Karpas-422 (cell line): ENCODE results near the gene CPSF4L. TPM values are rescaled to one million over a fixed set of nuclear protein-coding genes. Genes with fewer than 3 reads are reported as not detected.
A peak's percentile ranks its signal among the peaks of the same experiment; 100 is the strongest.

Experiments used
- DNase-seq: peaks from one replicate; pipeline ENCODE4 v3.0.0-alpha.2; 2015
- H2AFZ ChIP-seq: fragments of 200-600 bp; sonication (generic); 2 replicates; pipeline ENCODE4 v1.6.1; 2014; ENCODE audit warnings: antibody characterized with exemption, low read length, mixed read lengths
- H3K27ac ChIP-seq: fragments of 200-600 bp; sonication (generic); 2 replicates; pipeline ENCODE4 v1.5.1; 2014; ENCODE audit warnings: mild to moderate bottlenecking, low read length, moderate library complexity
- H3K27me3 ChIP-seq: fragments of 200-600 bp; sonication (generic); 2 replicates; pipeline ENCODE4 v1.6.1; 2014; ENCODE audit warnings: low read length, mixed read lengths
- H3K36me3 ChIP-seq: fragments of 200-600 bp; sonication (generic); 2 replicates; pipeline ENCODE4 v1.6.1; 2014; ENCODE audit warnings: low read length, mixed read lengths; ENCODE audit not compliant: insufficient read depth
- H3K4me1 ChIP-seq: fragments of 200-600 bp; sonication (generic); 2 replicates; pipeline ENCODE4 v1.6.1; 2014; ENCODE audit warnings: mild to moderate bottlenecking, low read length, mixed read lengths
- H3K4me2 ChIP-seq: fragments of 200-600 bp; sonication (generic); 2 replicates; pipeline ENCODE4 v1.6.1; 2014; ENCODE audit warnings: low read length, low read depth, mild to moderate bottlenecking; ENCODE audit not compliant: poor library complexity, severe bottlenecking
- H3K4me3 ChIP-seq: fragments of 200-600 bp; sonication (generic); 2 replicates; pipeline ENCODE4 v1.5.1; 2014; ENCODE audit warnings: mild to moderate bottlenecking, antibody characterized with exemption, low read length, mixed read lengths
- H3K79me2 ChIP-seq: fragments of 200-600 bp; sonication (generic); 2 replicates; pipeline ENCODE4 v1.6.1; 2014; ENCODE audit warnings: mild to moderate bottlenecking, low read length, mixed read lengths
- H3K9ac ChIP-seq: fragments of 200-600 bp; sonication (generic); 2 replicates; pipeline ENCODE4 v1.6.0; 2014; ENCODE audit warnings: low read length
- H3K9me2 ChIP-seq: fragments of 200-600 bp; sonication (generic), shearing (Covaris generic); replicated peaks from 2 replicates; pipeline ENCODE4 v1.6.0; 2014; ENCODE audit warnings: mild to moderate bottlenecking, low read length, moderate library complexity; ENCODE audit not compliant: insufficient read depth
- H3K9me3 ChIP-seq: fragments of 300-700, 200-600 bp; sonication (generic); 2 replicates; pipeline ENCODE4 v1.6.1; 2014; ENCODE audit warnings: low read length, mixed read lengths
- H4K20me1 ChIP-seq: fragments of 200-600 bp; sonication (generic); 2 replicates; pipeline ENCODE4 v1.6.1; 2014; ENCODE audit warnings: mild to moderate bottlenecking, antibody characterized with exemption, low read length, low read depth; ENCODE audit not compliant: insufficient read depth
- total RNA-seq: library from RNA; depleted of rRNA; stranded (reverse); fragments of >200 nt; shearing (Covaris generic); gene quantifications from 2 replicates; pipeline ENCODE4 v1.2.3, GENCODE V29; 2014; ENCODE audit warnings: low replicate concordance

Gene CPSF4L
- total RNA-seq, 1 experiment from 2014 or later: not detected

DNA sequence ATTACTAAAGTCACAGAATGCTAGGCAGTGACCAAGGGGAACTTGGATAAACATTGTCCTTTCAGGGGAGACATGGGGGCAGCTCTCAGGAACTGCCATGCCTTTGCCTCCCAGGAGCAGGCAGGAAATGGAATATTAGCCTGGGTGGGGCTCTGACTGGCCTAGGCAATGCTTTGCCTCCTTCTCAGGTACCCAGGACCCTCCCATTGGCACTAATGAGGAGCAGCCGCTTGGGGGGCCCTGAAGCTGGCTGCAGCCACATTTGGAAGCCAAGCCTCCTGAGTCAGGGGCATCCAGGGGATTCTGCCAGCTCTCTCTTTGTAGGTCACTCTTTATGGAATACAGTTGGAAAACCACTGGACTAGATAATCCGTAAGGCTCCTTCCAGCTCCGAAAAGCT lies 5.5 kb downstream of the CPSF4L start:
- Histone ChIP-seq H4K20me1 (no peaks in the 10 kb centered on the region), H3K79me2 (no peaks in the 10 kb centered on the region), H3K4me2 (no peak overlapping the region), H3K9me3 (no peaks in the 10 kb centered on the region), H3K27ac (no peak overlapping the region), H3K4me1 (no peaks in the 10 kb centered on the region), H3K9ac (no peak overlapping the region), H3K36me3 (no peaks in the 10 kb centered on the region), H3K27me3 (no peaks in the 10 kb centered on the region), H3K9me2 (no peaks in the 10 kb centered on the region), H3K4me3 (no peak overlapping the region), H2AFZ (no peak overlapping the region)
- DNase-seq: no peak

DNA sequence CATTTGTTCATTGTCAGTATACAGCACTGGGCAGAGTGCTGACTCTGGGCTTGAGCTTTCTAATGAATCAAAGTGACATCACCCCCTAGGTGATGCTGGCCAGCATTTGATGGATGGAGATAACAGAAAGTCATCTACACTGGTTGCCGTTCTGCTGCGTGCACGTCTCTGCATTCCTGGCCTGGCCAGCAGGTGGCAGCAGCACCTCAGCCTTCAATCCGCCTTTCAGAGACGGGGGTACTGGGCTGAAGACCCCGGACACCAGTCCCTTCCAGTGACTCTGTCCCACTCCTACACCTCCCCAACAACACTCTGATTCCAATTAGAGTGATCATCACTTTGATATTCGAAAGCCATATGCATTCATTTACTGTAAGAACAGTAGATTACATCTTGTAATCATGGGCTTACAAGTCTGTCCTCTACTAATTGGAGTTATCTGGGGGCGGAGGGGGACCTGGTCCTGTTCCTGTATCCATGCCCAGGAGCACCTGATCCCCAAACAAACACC lies 6.0 kb downstream of the CPSF4L start:
- no peak overlapping the region for H3K4me2 ChIP-seq

DNA sequence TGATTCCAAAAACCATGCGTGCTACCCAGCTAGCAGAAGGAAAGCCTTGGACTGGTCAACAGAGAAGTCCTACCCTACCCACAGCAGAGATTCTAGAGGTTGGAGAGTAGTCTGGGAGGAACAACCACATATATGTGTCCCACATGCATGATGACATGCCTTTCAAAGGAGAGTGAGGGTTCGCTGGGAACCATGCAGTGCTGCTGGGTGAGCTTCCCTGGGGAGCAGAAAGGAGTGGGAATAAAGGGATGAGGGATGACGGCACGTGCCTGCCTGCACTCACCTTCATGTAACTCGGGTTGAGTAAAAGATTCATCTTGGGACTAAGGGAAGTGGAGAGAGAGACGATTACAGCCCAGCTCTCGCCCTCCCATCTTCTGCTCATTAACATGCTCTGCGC lies 9.8 kb downstream of the CPSF4L start:
- Histone ChIP-seq H4K20me1 (peaks cover 5% of the 10 kb centered on the region; the same call in 1 of the 2 replicates), H3K9me3 (no peaks in the 10 kb centered on the region), H3K4me2 (no peak overlapping the region), H2AFZ (no peak overlapping the region), H3K79me2 (no peaks in the 10 kb centered on the region), H3K4me1 (peaks cover 13% of the 10 kb centered on the region), H3K27ac (no peak overlapping the region), H3K9ac (no peak overlapping the region), H3K36me3 (peaks cover 11% of the 10 kb centered on the region; the same call in 1 of the 2 replicates), H3K9me2 (no peaks in the 10 kb centered on the region), H3K27me3 (no peaks in the 10 kb centered on the region), H3K4me3 (no peak overlapping the region)
- no peak for DNase-seq

More for the DNA sequence above, 6.0 kb downstream of the CPSF4L start:
- Histone ChIP-seq H3K4me3 (no peak overlapping the region), H3K27me3 (no peaks in the 10 kb centered on the region), H3K9me2 (no peaks in the 10 kb centered on the region), H3K4me1 (no peaks in the 10 kb centered on the region), H4K20me1 (no peaks in the 10 kb centered on the region), H2AFZ (no peak overlapping the region), H3K9ac (no peak overlapping the region), H3K79me2 (no peaks in the 10 kb centered on the region), H3K36me3 (no peaks in the 10 kb centered on the region), H3K9me3 (no peaks in the 10 kb centered on the region), H3K27ac (no peak overlapping the region)
- peak; percentile 80 for DNase-seq

DNA sequence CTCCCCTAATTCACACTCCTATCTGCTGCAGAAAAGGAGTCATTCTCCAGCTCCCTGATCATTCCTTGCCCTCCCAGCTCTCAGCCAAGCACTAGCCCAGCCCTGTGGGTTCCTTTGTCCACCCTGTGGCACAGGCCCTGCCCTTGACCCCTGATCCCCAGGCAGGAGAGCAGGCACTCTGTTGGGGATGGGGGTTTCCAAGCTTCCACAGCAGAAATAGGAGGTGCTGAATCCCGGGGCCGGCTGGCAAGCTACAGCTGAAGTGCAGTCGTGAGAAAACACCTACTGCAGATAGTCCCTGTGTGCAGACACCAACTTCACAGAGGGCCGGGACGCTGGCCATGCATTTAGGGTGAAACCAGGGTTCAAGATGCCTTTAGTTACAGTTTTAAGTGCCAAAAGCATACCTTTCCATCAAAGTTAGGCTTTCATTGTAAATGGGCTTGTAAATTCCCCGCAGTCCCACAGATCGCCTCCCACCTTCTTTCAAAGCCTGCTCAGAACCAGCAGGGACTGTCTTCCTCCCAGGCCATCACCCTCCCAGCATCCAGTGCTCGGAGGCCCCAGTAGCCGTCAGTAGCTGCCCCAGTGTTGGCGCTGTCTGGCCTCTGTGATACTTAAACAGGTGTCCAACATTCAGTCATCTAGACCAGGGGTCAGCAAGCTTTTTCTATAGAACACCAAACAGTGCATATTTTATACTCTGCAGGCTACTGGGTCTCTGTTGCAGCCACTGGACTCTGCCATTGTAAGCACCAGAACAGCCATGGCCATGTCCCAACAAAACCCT lies 10.6 kb downstream of the CPSF4L start:
- no peak overlapping the region for H3K27ac ChIP-seq
- H3K4me2 ChIP-seq: no peak overlapping the region
- H2AFZ ChIP-seq: no peak overlapping the region
- no peaks in the 10 kb centered on the region for H3K9me2 ChIP-seq
- no peaks in the 10 kb centered on the region for H3K27me3 ChIP-seq
- H3K9ac ChIP-seq: no peak overlapping the region
- H3K4me1 ChIP-seq: peaks cover 14% of the 10 kb centered on the region
- DNase-seq: no peak
- H3K4me3 ChIP-seq: no peak overlapping the region
- no peaks in the 10 kb centered on the region for H3K79me2 ChIP-seq
- peaks cover 5% of the 10 kb centered on the region; the same call in 1 of the 2 replicates for H4K20me1 ChIP-seq
- no peaks in the 10 kb centered on the region for H3K9me3 ChIP-seq
- H3K36me3 ChIP-seq: peaks cover 11% of the 10 kb centered on the region; the same call in 1 of the 2 replicates

DNA sequence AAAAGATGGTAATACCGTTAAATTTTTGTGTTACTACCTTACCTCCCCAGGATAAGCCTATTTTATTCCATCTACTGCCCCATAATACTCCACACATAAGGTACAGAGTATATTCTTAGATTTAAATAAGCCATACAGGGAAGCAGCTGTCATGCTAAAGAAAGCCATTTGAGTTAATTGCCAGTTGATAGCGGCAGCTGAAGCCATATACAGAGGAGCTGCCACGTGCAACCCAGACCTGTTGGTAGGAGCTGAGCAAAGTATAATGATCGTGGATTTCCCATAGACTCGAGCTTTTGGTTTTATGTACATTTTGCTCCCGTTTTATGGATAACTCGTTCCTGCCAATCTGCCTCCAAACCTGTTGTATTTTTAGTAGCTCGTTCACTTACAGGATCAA lies 12.0 kb downstream of the CPSF4L start:
- Histone ChIP-seq H3K4me1 (peaks cover 14% of the 10 kb centered on the region), H3K36me3 (peaks cover 13% of the 10 kb centered on the region; the same call in 1 of the 2 replicates), H3K79me2 (no peaks in the 10 kb centered on the region), H3K9ac (no peak overlapping the region), H2AFZ (no peak overlapping the region), H3K9me2 (no peaks in the 10 kb centered on the region), H4K20me1 (peaks cover 5% of the 10 kb centered on the region; the same call in 1 of the 2 replicates), H3K4me3 (no peak overlapping the region), H3K27me3 (no peaks in the 10 kb centered on the region), H3K9me3 (no peaks in the 10 kb centered on the region), H3K27ac (no peak overlapping the region), H3K4me2 (no peak overlapping the region)
- no peak for DNase-seq

DNA sequence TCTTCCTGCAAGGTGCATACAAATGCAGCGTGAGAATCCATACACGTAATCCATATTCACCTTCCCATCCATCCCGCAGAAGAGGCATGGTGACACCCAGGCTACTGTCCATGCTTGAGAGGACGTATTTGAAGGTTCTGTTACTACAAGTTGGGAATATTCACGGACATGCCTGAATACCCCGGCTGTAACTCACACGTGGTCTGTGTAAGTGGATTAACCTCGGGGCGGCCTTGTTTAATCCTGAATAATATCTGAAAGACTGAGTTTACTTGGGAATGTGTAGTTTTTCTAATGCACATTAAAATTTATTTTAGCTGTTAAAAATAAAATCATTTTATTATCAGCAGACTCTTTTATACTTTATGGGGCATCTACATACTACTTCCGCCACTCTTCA lies 13.1 kb downstream of the CPSF4L start:
- Histone ChIP-seq H3K4me2 (no peak overlapping the region), H3K9me3 (no peaks in the 10 kb centered on the region), H3K4me3 (no peak overlapping the region), H3K27ac (no peak overlapping the region), H4K20me1 (peaks cover 5% of the 10 kb centered on the region; the same call in 1 of the 2 replicates), H3K79me2 (no peaks in the 10 kb centered on the region), H3K4me1 (peaks cover 14% of the 10 kb centered on the region), H3K36me3 (peaks cover 18% of the 10 kb centered on the region; the same call in 1 of the 2 replicates), H3K9me2 (no peaks in the 10 kb centered on the region), H3K9ac (no peak overlapping the region), H3K27me3 (no peaks in the 10 kb centered on the region), H2AFZ (no peak overlapping the region)
- no peak for DNase-seq

DNA sequence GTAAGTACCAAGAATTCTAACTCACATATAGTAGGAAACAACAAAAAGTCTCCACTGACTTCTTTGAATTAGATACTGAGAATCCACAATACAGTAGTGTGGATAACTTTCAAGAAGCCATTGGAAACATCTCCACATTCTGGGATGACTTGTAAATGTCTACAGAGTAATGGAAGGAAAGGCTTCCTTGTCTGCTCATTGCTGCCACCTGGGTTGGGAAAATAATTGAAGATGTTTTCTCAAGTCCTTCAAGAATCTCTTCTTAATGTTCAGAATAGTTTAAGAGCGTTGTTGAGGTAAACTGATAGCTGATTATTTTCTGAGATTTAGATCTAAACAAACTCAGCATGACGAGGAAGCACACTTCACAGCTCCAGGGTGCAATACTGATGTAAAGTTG lies 14.0 kb downstream of the CPSF4L start:
- Histone ChIP-seq H3K27me3 (no peaks in the 10 kb centered on the region), H3K9me3 (no peaks in the 10 kb centered on the region), H3K79me2 (no peaks in the 10 kb centered on the region), H3K9me2 (no peaks in the 10 kb centered on the region), H3K9ac (no peak overlapping the region), H3K4me3 (no peak overlapping the region), H4K20me1 (peaks cover 5% of the 10 kb centered on the region; the same call in 1 of the 2 replicates), H3K27ac (no peak overlapping the region), H3K36me3 (peaks cover 19% of the 10 kb centered on the region), H3K4me2 (no peak overlapping the region), H3K4me1 (peaks cover 16% of the 10 kb centered on the region), H2AFZ (no peak overlapping the region)
- no peak for DNase-seq

DNA sequence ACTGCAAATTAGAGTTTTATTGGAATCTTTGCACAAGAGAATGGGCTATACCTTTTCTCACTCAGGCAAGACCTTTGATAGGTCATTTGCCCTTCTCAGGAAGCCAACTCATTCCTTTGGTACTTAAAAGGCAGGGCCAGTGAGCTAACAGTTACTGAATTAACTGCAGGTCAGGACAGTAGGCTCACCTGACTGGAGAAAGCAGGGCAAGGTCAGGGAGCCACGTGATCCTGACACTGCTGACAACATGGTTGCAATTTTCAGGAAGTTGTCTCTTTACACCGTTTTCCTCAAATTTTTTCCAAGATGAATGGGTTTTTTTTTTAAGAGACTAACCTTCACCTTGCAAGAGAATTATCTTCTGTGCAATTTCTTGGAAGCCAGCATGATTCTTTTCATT lies 21.1 kb downstream of the CPSF4L start:
- no peak overlapping the region for H3K9ac ChIP-seq
- peaks cover 24% of the 10 kb centered on the region; the same call in 1 of the 2 replicates for H3K36me3 ChIP-seq
- H4K20me1 ChIP-seq: no peaks in the 10 kb centered on the region
- no peak overlapping the region for H3K4me2 ChIP-seq
- DNase-seq: no peak
- H2AFZ ChIP-seq: no peak overlapping the region
- H3K27me3 ChIP-seq: no peaks in the 10 kb centered on the region
- no peaks in the 10 kb centered on the region for H3K9me2 ChIP-seq
- no peak overlapping the region for H3K4me3 ChIP-seq
- no peaks in the 10 kb centered on the region for H3K9me3 ChIP-seq
- peaks cover 23% of the 10 kb centered on the region; the same call in 1 of the 2 replicates for H3K79me2 ChIP-seq
- H3K4me1 ChIP-seq: peaks cover 20% of the 10 kb centered on the region
- no peak overlapping the region for H3K27ac ChIP-seq
